ENCODE data around the gene PLXDC2. TPM values are rescaled to one million over a fixed set of nuclear protein-coding genes. Genes with fewer than 3 reads are reported as not detected.

Gene PLXDC2
- total and polyA plus RNA-seq, 2 donors (not counting 1 experiment from before 2014, with no cell fraction given), result 0.07 TPM

GRCh38 chr10:19895500-19895899 is 79.3 kb downstream of the PLXDC2 start:
- no peaks in the 10 kb centered on the region for H3K4me1 Mint-ChIP-seq

DNA sequence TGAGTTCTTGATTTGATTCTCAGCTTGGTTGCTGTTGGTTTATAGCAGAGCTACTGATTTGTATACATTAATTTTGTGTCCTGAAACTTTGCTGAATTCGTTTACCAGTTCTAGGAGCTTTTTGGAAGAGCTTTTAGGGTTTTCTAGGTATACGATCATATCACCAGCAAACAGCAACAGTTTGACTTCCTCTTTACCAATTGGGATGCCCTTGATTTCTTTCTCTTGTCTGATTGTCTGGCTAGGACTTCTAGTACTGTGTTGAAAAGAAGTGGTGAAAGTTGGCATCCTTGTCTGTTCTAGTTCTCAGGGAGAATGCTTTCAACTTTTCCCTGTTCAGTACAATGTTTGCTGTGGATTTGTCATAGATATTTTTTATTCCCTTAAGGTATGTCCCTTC is 86.2 kb downstream of the PLXDC2 start:
- no peak overlapping the region for H3K27ac Mint-ChIP-seq
- H3K27ac ChIP-seq (ENCODE audit: low read length in 2 of 2), result no peak overlapping the region
- no peak overlapping the region for H3K4me2 ChIP-seq (replicated peaks; ENCODE audit: low read depth, low read length, poor library complexity, severe bottlenecking)
- WGBS (ENCODE audit: insufficient coverage), result 0% methylated on average over 1 of the region's 2 CpGs
- H3K4me3 ChIP-seq (ENCODE audit: control extremely low read depth in 1 of 5, extremely low read depth in 1 of 5, insufficient read depth in 1 of 5, low read depth in 2 of 5, low read length in 4 of 5), result no peak overlapping the region
- H3K79me2 ChIP-seq (ENCODE audit: control insufficient read depth, insufficient read depth, low read length), result no peaks in the 10 kb centered on the region
- no peaks in the 10 kb centered on the region for H3K27me3 ChIP-seq (replicated peaks in 1 of 4; ENCODE audit: control extremely low read depth in 1 of 4, control insufficient read depth in 3 of 4, insufficient read depth in 4 of 4, low read length in 3 of 4)
- peaks cover 8% of the 10 kb centered on the region for H3K9me3 Mint-ChIP-seq (ENCODE audit: insufficient read depth)
- H2AFZ ChIP-seq (ENCODE audit: insufficient read depth, low read depth, low read length, poor library complexity, severe bottlenecking), result no peak overlapping the region
- ATAC-seq (ENCODE audit: low read depth) (no peak), DNase-seq (no peak)
- no peak overlapping the region for H3K9ac ChIP-seq (ENCODE audit: low read length)
- H3K4me3 Mint-ChIP-seq, result no peak overlapping the region
- ChIA-PET POLR2A (no interaction called here), CTCF (no interaction called here)
- H3K4me1 Mint-ChIP-seq, result no peaks in the 10 kb centered on the region
- intact Hi-C loops (cut with micrococcal nuclease), result no loop called here
- no peaks in the 10 kb centered on the region for H3K36me3 ChIP-seq (replicated peaks in 1 of 2; ENCODE audit: control extremely low read depth in 1 of 2, control insufficient read depth in 1 of 2, extremely low read depth in 1 of 2, insufficient read depth in 2 of 2, low read length in 1 of 2)
- H4K20me1 ChIP-seq (ENCODE audit: control insufficient read depth, insufficient read depth, low read length, poor library complexity, severe bottlenecking), result no peaks in the 10 kb centered on the region
- H3K27me3 Mint-ChIP-seq, result no peaks in the 10 kb centered on the region
- TF ChIP-seq EZH2 (IDR thresholded peaks at IDR 0.05; ENCODE audit: borderline replicate concordance, insufficient read depth, low read depth, low read length, poor library complexity, severe bottlenecking), result no peak
- no peak for TF ChIP-seq CTCF (IDR thresholded peaks at IDR 0.05)
- no peaks in the 10 kb centered on the region for H3K9me3 ChIP-seq (ENCODE audit: control extremely low read depth in 1 of 3, control insufficient read depth in 2 of 3, insufficient read depth in 1 of 3, low read length in 2 of 3)
- H3K4me1 ChIP-seq (ENCODE audit: control insufficient read depth in 2 of 2, insufficient read depth in 2 of 2, low read length in 2 of 2), result no peaks in the 10 kb centered on the region

More at GRCh38 chr10:19895500-19895899, 79.3 kb downstream of the PLXDC2 start:
- no peaks in the 10 kb centered on the region for H3K27me3 ChIP-seq (replicated peaks in 1 of 4; ENCODE audit: control extremely low read depth in 1 of 4, control insufficient read depth in 3 of 4, insufficient read depth in 4 of 4, low read length in 3 of 4)
- DNase-seq, result no peak
- no peak overlapping the region for H3K27ac ChIP-seq (ENCODE audit: low read length in 2 of 2)
- no peak overlapping the region for H3K4me2 ChIP-seq (replicated peaks; ENCODE audit: low read depth, low read length, poor library complexity, severe bottlenecking)
- H3K27ac Mint-ChIP-seq, result no peak overlapping the region
- no peak overlapping the region for H3K4me3 ChIP-seq (ENCODE audit: control extremely low read depth in 1 of 5, extremely low read depth in 1 of 5, insufficient read depth in 1 of 5, low read depth in 2 of 5, low read length in 4 of 5)
- CTCF ChIA-PET, result no interaction called here
- no peaks in the 10 kb centered on the region for H3K9me3 ChIP-seq (ENCODE audit: control extremely low read depth in 1 of 3, control insufficient read depth in 2 of 3, insufficient read depth in 1 of 3, low read length in 2 of 3)
- no peaks in the 10 kb centered on the region for H4K20me1 ChIP-seq (ENCODE audit: control insufficient read depth, insufficient read depth, low read length, poor library complexity, severe bottlenecking)
- TF ChIP-seq CTCF (IDR thresholded peaks at IDR 0.05) (no peak), EZH2 (IDR thresholded peaks at IDR 0.05; ENCODE audit: borderline replicate concordance, insufficient read depth, low read depth, low read length, poor library complexity, severe bottlenecking) (no peak)
- WGBS (ENCODE audit: insufficient coverage), result 87% methylated on average over 3 of the region's 3 CpGs
- POLR2A ChIA-PET, result no interaction called here
- H3K4me1 ChIP-seq (ENCODE audit: control insufficient read depth in 2 of 2, insufficient read depth in 2 of 2, low read length in 2 of 2), result no peaks in the 10 kb centered on the region
- H3K4me3 Mint-ChIP-seq, result no peak overlapping the region
- H2AFZ ChIP-seq (ENCODE audit: insufficient read depth, low read depth, low read length, poor library complexity, severe bottlenecking), result no peak overlapping the region
- ATAC-seq (ENCODE audit: low read depth), result no peak
- H3K36me3 ChIP-seq (replicated peaks in 1 of 2; ENCODE audit: control extremely low read depth in 1 of 2, control insufficient read depth in 1 of 2, extremely low read depth in 1 of 2, insufficient read depth in 2 of 2, low read length in 1 of 2), result no peaks in the 10 kb centered on the region
- H3K79me2 ChIP-seq (ENCODE audit: control insufficient read depth, insufficient read depth, low read length), result no peaks in the 10 kb centered on the region
- no peaks in the 10 kb centered on the region for H3K27me3 Mint-ChIP-seq
- H3K9ac ChIP-seq (ENCODE audit: low read length), result no peak overlapping the region
- no peaks in the 10 kb centered on the region for H3K9me3 Mint-ChIP-seq (ENCODE audit: insufficient read depth)
- intact Hi-C loops (cut with micrococcal nuclease), result no loop called here

Data from B cell (primary cell).